Measurements from ENCODE around the gene REEP5. TPM values are rescaled to one million over a fixed set of nuclear protein-coding genes. Genes with fewer than 3 reads are reported as not detected.

REEP5 gene
- total RNA-seq, 4 donors from 2014 or later = 65.7 to 91.6 (median 79.0) TPM

GRCh38 chr5:112848116-112848811 lies 73.8 kb downstream of the REEP5 start:
- no peak overlapping the region for H3K27ac ChIP-seq
- no peaks in the 10 kb centered on the region for H3K9me3 ChIP-seq
- H3K4me1 ChIP-seq = peaks cover 6% of the 10 kb centered on the region
- no peak for TF ChIP-seq POLR2AphosphoS5 (IDR thresholded peaks at IDR 0.05)
- TF ChIP-seq CTCF (IDR thresholded peaks at IDR 0.05) = peak; percentile 12 to 47
- no peak for DNase-seq (ENCODE audit: low spot score in 2 of 2)
- no peaks in the 10 kb centered on the region for H3K27me3 ChIP-seq
- no peak overlapping the region for H3K4me3 ChIP-seq
- no peaks in the 10 kb centered on the region for H3K36me3 ChIP-seq
- 44% methylated on average over 8 of the region's 8 CpGs for WGBS

- H3K27ac ChIP-seq = no peak overlapping the region
- H3K4me1 ChIP-seq = peaks cover 6% of the 10 kb centered on the region
- TF ChIP-seq POLR2A (IDR thresholded peaks at IDR 0.05) (no peak), EP300 (IDR thresholded peaks at IDR 0.05) (no peak), POLR2AphosphoS5 (IDR thresholded peaks at IDR 0.05) (no peak), CTCF (IDR thresholded peaks at IDR 0.05) (no peak)
- H3K4me3 ChIP-seq = no peak overlapping the region
- DNase-seq (ENCODE audit: low spot score in 2 of 2) = no peak
- no peaks in the 10 kb centered on the region for H3K27me3 ChIP-seq
- H3K36me3 ChIP-seq = no peaks in the 10 kb centered on the region
- H3K9me3 ChIP-seq = no peaks in the 10 kb centered on the region
Observed at GRCh38 chr5:112847306-112847705, 74.7 kb downstream of the REEP5 start.

- WGBS = 72% methylated on average over 5 of the region's 5 CpGs
- TF ChIP-seq EP300 (IDR thresholded peaks at IDR 0.05) (no peak), POLR2AphosphoS5 (IDR thresholded peaks at IDR 0.05) (no peak), POLR2A (IDR thresholded peaks at IDR 0.05) (no peak), CTCF (IDR thresholded peaks at IDR 0.05) (no peak)
- Histone ChIP-seq H3K36me3 (no peaks in the 10 kb centered on the region), H3K27ac (no peak overlapping the region), H3K27me3 (no peaks in the 10 kb centered on the region), H3K9me3 (no peaks in the 10 kb centered on the region), H3K4me3 (no peak overlapping the region), H3K4me1 (peaks cover 6% of the 10 kb centered on the region)
- no peak for DNase-seq (ENCODE audit: low spot score in 2 of 2)
Observed at GRCh38 chr5:112846556-112846955, 75.5 kb downstream of the REEP5 start.

- Histone ChIP-seq H3K9me3 (no peaks in the 10 kb centered on the region), H3K4me1 (peaks cover 6% of the 10 kb centered on the region), H3K27ac (no peak overlapping the region), H3K27me3 (no peaks in the 10 kb centered on the region), H3K36me3 (peaks cover 3% of the 10 kb centered on the region), H3K4me3 (no peak overlapping the region)
- TF ChIP-seq CTCF (IDR thresholded peaks at IDR 0.05) = no peak
- DNase-seq (ENCODE audit: low spot score in 2 of 2) = no peak
- WGBS = 78% methylated on average over 1 of the region's 1 CpG
Observed at GRCh38 chr5:112844489-112844888, 77.5 kb downstream of the REEP5 start.

- Histone ChIP-seq H3K4me3 (no peak overlapping the region), H3K9me3 (no peaks in the 10 kb centered on the region), H3K36me3 (peaks cover 51% of the 10 kb centered on the region), H3K27ac (no peak overlapping the region), H3K27me3 (no peaks in the 10 kb centered on the region), H3K4me1 (no peaks in the 10 kb centered on the region)
- 97% methylated on average over 13 of the region's 13 CpGs for WGBS
- DNase-seq (ENCODE audit: low spot score in 2 of 2) = no peak
- TF ChIP-seq EP300 (IDR thresholded peaks at IDR 0.05) (no peak), CTCF (IDR thresholded peaks at IDR 0.05) (no peak), POLR2A (IDR thresholded peaks at IDR 0.05) (no peak), POLR2AphosphoS5 (IDR thresholded peaks at IDR 0.05) (no peak)
Observed at GRCh38 chr5:112833971-112834370, 88.1 kb downstream of the REEP5 start.
